ENCODE measurements around the gene USP3.

DNA sequence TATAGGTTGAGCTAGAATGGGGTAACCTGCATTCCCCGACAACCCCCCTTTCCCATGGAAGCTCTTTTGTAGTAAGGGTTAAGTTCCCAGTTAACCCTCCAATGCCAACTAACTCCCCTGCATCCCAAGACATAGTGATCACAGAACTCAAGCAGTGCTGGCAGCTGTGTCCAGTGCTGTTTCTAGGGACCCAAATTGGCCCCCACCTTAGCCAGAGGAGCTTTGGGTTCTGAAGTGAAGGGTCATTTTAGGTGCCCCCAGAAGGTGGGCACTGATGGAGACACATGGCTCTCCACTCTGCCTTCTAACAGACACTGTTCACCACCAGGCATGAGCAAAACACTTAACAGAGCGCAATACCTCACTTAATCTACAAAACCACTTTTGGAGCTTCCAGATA, 99.9 kb downstream of the USP3 start:
- no peak for TF ChIP-seq EZH2 (IDR thresholded peaks at IDR 0.05)
- TF ChIP-seq, protein P1, sequence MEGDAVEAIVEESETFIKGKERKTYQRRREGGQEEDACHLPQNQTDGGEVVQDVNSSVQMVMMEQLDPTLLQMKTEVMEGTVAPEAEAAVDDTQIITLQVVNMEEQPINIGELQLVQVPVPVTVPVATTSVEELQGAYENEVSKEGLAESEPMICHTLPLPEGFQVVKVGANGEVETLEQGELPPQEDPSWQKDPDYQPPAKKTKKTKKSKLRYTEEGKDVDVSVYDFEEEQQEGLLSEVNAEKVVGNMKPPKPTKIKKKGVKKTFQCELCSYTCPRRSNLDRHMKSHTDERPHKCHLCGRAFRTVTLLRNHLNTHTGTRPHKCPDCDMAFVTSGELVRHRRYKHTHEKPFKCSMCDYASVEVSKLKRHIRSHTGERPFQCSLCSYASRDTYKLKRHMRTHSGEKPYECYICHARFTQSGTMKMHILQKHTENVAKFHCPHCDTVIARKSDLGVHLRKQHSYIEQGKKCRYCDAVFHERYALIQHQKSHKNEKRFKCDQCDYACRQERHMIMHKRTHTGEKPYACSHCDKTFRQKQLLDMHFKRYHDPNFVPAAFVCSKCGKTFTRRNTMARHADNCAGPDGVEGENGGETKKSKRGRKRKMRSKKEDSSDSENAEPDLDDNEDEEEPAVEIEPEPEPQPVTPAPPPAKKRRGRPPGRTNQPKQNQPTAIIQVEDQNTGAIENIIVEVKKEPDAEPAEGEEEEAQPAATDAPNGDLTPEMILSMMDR (IDR thresholded peaks at IDR 0.05) = no peak
